ENCODE data around the gene NISCH.
"Not testable (repeated sequence)": the region's sequence is repeated elsewhere in the genome, so short reads cannot be mapped to it uniquely, and the experiment has no call there.

Gene NISCH

DNA sequence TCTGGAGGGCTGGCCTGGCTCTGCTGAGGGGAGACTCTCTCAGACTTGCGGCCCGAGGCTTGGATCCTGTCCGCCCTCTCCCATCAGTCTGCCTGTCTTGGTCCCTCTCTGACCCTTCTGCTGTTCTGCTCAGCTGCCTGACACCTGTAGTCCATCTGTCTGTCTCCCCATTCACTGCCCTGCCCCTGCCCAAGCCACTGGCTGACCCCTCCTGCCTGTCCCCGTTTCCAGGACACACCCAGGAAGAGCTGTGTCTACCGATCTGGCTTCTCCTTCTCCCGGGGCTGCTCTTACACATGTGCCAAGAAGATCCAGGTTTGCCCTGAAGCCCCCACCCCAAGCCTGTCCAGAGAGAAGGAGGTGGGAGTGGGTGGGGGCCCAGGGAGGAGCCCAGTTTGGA lies 59.8 kb downstream of the NISCH start:
- ATAC-seq, result no peak

DNA sequence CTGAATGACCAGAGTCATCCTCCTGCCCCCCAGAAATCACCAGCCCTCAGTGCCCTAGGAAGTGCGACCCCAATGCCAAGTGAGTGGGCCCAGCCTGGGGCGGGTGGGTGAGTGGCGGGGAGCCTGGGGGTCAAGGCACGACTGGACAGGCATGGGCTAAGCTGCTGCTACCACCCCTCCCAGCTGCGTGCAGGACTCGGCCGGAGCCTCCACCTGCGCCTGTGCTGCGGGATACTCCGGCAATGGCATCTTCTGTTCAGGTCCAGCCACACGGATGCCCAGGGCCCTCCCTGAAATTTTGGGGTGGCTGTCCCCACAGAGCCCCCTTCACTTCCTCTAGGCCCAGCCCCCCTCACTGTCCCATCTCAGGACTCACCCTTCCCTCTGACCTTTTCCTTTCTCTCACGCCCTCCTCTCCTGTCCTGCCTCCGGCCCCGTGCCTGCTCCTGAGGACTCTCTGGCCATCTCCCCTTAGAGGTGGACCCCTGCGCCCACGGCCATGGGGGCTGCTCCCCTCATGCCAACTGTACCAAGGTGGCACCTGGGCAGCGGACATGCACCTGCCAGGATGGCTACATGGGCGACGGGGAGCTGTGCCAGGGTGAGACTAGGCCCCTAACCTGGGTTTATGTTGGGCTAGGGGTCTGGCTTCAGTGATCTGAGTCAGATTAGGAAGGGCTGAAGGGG lies 61.2 kb downstream of the NISCH start:
- no peak for ATAC-seq

- no peak for ATAC-seq
Observed at GRCh38 chr3:52517796-52518722, 62.7 kb downstream of the NISCH start.

DNA sequence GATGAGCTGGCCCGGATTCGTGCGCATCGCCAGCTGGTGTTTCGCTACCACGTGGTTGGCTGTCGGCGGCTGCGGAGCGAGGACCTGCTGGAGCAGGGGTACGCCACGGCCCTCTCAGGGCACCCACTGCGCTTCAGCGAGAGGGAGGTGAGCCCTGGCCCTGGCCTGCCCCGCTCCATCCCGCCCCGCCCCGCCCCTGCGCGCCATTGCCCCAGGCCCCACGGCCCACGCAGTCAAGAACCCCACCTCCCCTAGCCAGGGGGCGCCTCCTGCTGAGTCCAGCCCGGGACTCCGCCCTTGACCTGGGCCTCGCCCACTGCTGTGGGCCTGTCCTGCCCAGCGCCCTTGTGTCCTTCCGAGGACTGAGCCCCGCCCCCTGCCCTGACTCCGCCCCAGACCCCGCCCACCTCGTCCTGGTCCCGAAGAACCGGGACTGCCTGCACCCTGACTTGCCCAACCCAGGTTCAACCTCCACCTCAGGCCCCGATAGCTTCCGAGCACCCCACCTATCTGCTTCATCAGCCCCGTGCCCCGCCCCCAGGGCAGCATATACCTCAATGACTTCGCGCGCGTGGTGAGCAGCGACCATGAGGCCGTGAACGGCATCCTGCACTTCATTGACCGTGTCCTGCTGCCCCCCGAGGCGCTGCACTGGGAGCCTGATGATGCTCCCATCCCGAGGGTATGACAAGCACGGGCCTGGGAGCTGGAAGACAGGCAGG lies 63.5 kb downstream of the NISCH start:
- no peak for ATAC-seq

DNA sequence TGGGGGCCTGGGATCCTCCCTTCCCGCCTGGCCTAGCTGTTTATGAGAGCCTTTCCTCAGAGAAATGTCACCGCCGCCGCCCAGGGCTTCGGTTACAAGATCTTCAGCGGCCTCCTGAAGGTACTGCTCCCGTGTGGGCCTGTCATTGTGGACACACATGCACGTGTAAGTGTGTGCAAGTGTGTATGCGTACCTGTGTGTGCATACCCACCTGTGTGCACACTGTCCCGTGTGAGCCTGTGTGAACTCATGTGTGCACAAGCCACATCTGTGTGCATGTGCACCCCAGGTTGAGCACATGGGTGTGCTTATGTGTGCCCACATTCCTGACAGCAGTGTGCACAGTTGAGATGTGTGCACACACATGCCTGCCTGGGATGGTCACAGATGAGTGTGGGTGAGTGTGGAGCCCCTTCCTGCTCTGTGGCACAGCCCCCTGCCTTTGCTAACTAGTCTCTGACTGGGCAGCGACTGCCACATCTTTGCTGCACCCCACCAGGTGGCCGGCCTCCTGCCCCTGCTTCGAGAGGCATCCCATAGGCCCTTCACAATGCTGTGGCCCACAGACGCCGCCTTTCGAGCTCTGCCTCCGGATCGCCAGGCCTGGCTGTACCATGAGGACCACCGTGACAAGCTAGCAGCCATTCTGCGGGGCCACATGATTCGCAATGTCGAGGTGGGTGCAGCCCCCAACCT lies 64.2 kb downstream of the NISCH start:
- no peak for ATAC-seq

DNA sequence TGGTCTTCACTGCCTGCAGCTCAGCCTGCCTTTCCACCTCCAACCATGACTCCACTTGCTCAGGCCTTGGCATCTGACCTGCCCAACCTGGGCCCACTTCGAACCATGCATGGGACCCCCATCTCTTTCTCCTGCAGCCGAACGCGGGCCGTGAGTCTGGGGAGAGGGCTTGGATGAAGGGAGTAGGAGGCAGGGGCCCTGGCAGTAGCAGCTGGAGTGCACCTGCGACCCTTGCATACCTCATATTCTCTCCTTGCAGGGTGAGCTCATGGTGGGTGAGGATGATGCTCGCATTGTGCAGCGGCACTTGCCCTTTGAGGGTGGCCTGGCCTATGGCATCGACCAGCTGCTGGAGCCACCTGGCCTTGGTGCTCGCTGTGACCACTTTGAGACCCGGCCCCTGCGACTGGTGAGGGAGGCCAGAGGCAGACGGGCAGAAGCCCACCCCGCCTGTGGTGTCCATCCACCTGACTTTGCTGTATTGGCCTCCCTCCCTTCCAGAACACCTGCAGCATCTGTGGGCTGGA lies 64.8 kb downstream of the NISCH start:
- no peak for ATAC-seq

DNA sequence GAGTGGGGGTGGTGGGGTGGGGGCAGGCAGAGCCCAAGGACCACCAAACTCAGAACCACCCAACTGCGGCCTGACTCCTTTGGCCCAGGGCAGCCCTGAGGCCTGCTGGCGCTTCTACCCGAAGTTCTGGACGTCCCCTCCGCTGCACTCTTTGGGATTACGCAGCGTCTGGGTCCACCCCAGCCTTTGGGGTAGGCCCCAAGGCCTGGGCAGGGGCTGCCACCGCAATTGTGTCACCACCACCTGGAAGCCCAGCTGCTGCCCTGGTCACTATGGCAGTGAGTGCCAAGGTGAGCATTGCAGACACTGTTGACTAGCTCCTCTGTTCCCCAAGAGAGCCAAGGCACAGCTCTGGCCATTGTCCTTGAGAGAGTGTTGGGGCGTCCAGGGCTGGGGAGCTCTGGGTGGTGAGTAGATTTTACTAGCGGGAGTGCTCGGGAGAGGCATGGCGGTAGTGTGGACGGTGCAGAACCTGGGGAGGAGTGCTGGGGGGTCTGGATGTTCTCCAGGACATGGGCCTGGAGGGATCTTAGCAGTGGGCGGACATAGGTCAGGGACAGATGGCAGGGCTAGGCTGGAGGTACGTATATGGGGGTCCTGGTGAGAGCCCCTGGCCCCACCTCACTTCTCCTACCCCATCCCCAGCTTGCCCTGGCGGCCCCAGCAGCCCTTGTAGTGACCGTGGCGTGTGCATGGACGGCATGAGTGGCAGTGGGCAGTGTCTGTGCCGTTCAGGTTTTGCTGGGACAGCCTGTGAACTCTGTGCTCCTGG lies 65.5 kb downstream of the NISCH start:
- no peak for ATAC-seq

DNA sequence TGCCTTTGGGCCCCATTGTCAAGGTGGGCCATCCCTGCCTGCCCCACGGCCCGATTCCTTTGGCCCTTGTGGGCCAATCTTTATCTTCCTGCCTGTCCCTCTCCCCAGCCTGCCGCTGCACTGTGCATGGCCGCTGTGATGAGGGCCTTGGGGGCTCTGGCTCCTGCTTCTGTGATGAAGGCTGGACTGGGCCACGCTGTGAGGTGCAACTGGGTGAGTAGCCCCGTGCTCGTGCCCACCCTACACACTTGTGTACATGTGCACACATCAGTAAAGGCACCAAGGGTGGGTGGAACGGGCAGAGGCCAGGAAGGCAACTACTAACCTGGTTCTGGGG lies 66.1 kb downstream of the NISCH start:
- no peak for ATAC-seq

GRCh38 chr3:52521881-52522650 lies 66.7 kb downstream of the NISCH start:
- ATAC-seq, result no peak

- no peak for ATAC-seq
Observed at GRCh38 chr3:52522651-52523251, 67.3 kb downstream of the NISCH start.

GRCh38 chr3:52523386-52524257 lies 68.2 kb downstream of the NISCH start:
- no peak for ATAC-seq

DNA sequence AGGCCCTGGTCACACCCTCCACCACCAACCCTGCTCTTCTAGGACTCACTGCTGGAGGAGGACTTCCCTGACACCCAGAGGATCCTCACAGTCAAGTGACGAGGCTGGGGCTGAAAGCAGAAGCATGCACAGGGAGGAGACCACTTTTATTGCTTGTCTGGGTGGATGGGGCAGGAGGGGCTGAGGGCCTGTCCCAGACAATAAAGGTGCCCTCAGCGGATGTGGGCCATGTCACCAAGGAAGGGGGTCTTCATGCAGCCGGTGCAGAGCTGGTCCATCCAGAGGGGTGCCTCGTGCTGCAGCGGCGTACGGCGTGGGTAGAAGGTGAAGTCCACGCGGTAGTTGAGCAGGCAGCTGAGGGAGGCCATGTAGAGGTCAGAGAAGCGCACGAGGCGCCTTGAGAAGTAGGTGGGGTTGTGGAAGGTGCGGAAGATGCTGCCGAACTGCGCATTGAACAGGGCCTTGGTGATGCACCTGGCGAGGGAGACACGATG lies 68.9 kb downstream of the NISCH start:
- ATAC-seq, result no peak

GRCh38 chr3:52524752-52525679 lies 69.6 kb downstream of the NISCH start:
- ATAC-seq, result no peak

DNA sequence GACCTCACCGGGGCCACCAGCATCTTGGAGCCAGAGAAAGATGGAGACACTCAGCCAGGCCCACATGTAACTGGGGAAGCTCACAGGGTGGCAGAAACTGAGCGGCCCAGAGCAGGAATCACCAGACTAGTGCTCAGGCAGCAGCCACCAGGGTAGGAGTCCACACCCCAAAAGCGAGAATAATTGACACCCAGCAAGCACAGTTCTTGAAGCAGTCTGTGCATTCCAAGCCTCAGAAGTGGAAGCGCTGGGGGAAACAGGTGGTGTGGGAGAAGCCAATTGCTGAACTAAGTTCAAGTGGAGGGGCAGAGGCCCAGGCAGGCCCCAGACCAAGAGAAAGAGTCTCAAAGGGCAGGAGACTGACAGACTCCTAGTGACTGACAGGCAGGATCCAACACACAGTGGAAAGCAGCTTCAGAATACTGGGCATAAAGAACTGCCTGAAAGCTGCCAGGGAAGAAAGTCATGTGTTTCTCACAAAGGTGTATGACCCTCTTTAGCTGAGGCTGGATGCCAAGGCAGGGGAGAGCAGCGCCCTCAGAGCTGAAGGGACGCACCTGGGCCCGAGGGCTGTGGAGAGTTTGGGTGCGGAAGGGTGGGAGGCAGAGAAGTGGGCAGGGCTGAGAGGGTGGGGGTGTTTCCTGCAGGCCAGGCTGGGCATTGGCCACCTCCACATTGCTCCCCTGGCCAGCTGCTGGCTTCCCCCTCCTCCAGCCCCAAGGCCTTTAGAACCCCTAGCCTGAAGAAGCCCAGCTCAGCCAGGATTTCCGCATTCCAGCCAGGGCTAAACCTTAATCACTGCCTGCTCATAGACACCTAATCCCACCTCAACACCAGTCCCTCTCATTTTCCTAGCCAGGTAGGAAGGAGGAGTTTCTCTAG lies 70.5 kb downstream of the NISCH start:
- no peak for ATAC-seq

- not testable (repeated sequence) for ATAC-seq
Observed at GRCh38 chr3:52526671-52527038, 71.3 kb downstream of the NISCH start.

DNA sequence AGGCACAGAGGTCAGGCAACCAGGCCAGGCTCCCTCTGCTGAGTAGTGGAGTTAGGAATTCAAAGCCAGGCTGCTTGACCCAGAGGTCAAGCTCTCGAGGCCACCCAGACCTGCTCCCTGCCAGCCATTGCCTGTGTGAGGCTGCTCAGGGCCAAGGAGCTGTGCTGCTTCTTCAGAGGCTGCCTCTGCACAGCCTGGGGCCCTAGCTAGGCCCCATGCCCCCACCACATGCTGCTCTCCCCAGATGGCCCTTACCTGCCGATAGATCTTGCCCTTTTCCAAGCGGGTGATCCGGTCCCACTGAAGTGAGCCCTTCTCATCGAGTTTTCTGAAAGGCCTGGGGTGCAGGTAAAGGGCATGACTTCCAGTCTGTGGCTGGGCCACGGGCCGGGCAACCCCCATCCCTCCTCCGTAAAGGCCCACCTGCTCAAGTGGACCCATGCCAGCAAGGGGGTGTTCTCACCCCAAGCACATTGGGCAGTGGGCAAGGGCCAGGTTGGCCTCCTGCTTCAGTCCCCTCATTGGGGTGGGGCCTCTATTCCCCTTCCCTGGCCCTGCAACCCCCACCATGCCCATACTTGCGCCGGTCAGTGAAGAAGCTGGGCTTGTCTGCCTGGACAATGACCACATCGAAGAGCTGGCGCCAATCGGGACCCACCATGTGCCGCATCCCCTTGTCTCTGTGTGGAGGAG lies 71.8 kb downstream of the NISCH start:
- no peak for ATAC-seq
